Gastrocnemius medialis (tissue), 4 donors: Measurements from ENCODE around the gene ALG8. TPM values are rescaled to one million over a fixed set of nuclear protein-coding genes. Genes with fewer than 3 reads are reported as not detected.

Experiments used
- ATAC-seq, 2 donors: fragments of 150-250 bp; one replicate each; pipeline ENCODE4 v1.9.1; 2016
- DNase-seq, 2 donors: peaks; one replicate each; pipeline ENCODE4 v3.0.0-alpha.2; 2019
- H3K27ac ChIP-seq, 4 donors: fragments of 200-600 bp; sonication (generic); 1 replicate in 1 of 4; 2 replicates in 3 of 4; pipeline ENCODE4 v1.5.1; 2016 to 2018; ENCODE audit warnings: mild to moderate bottlenecking in 2 of 4, moderate library complexity in 1 of 4
- H3K27me3 ChIP-seq, 3 donors: fragments of 200-600 bp; sonication (generic) in 2 of 3; 1 replicate in 1 of 3; 2 replicates in 2 of 3; pipeline versions ENCODE4 v1.5.1 to v1.6.0; 2016 to 2019; ENCODE audit warnings: mild to moderate bottlenecking in 1 of 3, moderate library complexity in 1 of 3
- H3K36me3 ChIP-seq, 2 donors: fragments of 200-600 bp; sonication (generic) in 1 of 2; one replicate each; pipeline ENCODE4 v1.5.1; 2017 to 2018
- H3K4me1 ChIP-seq, 2 donors: fragments of 200-600 bp; sonication (generic) in 1 of 2; one replicate each; pipeline ENCODE4 v1.5.1; 2016 to 2017; ENCODE audit warnings: mild to moderate bottlenecking in 2 of 2
- H3K4me3 ChIP-seq, 4 donors: fragments of 200-600 bp; sonication (generic) in 3 of 4; 1 replicate in 1 of 4; 2 replicates in 3 of 4; pipeline ENCODE4 v1.5.1; 2016 to 2019; ENCODE audit warnings: mild to moderate bottlenecking in 2 of 4
- H3K9me3 ChIP-seq, 3 donors: fragments of 200-600 bp; sonication (generic) in 2 of 3; 1 replicate in 1 of 3; 2 replicates in 2 of 3; pipeline ENCODE4 v1.5.1; 2016 to 2019
- POLR2A ChIP-seq, 2 donors: fragments of 450-650 bp; IDR thresholded peaks; one replicate each; pipeline ENCODE4 v1.6.1; 2017; ENCODE audit warnings: antibody characterized with exemption in 2 of 2, mild to moderate bottlenecking in 2 of 2, moderate library complexity in 2 of 2
- in situ Hi-C, 4 donors: fragments of 200-750 bp; cut with MboI; loops; one replicate each; pipeline versions ENCODE4 v1.15.0 to v1.8.0; 2017; ENCODE audit warnings: low sequenced_read_pairs in 4 of 4
- intact Hi-C: fragments of 100-400 bp; cut with DNase I; formaldehyde crosslinking; loops from one replicate; pipeline ENCODE4 v1.15.1; 2023; ENCODE audit warnings: low total_unique reads
- total RNA-seq, 4 donors: library from RNA; depleted of rRNA; stranded (reverse); fragments of >200 nt; gene quantifications; one replicate each; pipeline versions ENCODE4 v1.1.0 to v1.2.3, GENCODE V29; 2016
- TF ChIP-seq, protein P1 (sequence below), 5 experiments: fragments of 450-650 bp in 3 of 5; fragments of 200-600 bp in 2 of 5; sonication (generic) in 2 of 5; IDR thresholded peaks in 4 of 5; conservative IDR thresholded peaks in 1 of 5; 1 replicate in 4 of 5; 2 replicates in 1 of 5; pipeline ENCODE4 v1.5.1; 2016 to 2019; ENCODE audit warnings: antibody characterized with exemption in 5 of 5, mild to moderate bottlenecking in 3 of 5, moderate library complexity in 3 of 5

Gene ALG8
- total RNA-seq, 4 donors from 2014 or later = 9.0 to 12.9 (median 10.9) TPM

DNA sequence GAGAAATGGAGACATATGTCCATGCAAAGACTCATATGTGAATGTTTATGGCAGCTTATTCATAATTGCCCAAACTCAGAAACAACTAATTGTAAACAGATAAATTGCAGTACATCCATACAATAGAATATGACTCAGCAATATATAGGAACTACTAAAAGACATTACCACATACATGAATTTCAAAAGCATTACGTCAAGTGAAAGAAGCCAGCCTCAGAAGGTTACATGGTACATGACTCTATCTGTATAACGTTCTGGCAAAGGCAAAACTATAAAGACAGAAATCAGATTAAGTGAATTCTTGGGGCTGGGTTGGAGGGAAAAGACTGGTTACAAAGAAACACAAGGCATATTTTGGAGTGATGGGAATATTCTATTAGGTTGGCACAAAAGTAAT is 41.8 kb upstream of the ALG8 start:
- DNase-seq (no peak), ATAC-seq (no peak)
- in situ Hi-C loops (no loop called here), intact Hi-C loops (no loop called here)
- Histone ChIP-seq H3K27ac (no peak overlapping the region), H3K27me3 (no peaks in the 10 kb centered on the region), H3K9me3 (no peaks in the 10 kb centered on the region), H3K36me3 (no peaks in the 10 kb centered on the region), H3K4me1 (no peaks in the 10 kb centered on the region), H3K4me3 (no peak overlapping the region)
- no peak for TF ChIP-seq POLR2A (IDR thresholded peaks at IDR 0.05)
- TF ChIP-seq, protein P1, sequence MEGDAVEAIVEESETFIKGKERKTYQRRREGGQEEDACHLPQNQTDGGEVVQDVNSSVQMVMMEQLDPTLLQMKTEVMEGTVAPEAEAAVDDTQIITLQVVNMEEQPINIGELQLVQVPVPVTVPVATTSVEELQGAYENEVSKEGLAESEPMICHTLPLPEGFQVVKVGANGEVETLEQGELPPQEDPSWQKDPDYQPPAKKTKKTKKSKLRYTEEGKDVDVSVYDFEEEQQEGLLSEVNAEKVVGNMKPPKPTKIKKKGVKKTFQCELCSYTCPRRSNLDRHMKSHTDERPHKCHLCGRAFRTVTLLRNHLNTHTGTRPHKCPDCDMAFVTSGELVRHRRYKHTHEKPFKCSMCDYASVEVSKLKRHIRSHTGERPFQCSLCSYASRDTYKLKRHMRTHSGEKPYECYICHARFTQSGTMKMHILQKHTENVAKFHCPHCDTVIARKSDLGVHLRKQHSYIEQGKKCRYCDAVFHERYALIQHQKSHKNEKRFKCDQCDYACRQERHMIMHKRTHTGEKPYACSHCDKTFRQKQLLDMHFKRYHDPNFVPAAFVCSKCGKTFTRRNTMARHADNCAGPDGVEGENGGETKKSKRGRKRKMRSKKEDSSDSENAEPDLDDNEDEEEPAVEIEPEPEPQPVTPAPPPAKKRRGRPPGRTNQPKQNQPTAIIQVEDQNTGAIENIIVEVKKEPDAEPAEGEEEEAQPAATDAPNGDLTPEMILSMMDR (IDR thresholded peaks at IDR 0.05 in 4 of 5, conservative IDR thresholded peaks at IDR 0.05 in 1 of 5) = no peak

DNA sequence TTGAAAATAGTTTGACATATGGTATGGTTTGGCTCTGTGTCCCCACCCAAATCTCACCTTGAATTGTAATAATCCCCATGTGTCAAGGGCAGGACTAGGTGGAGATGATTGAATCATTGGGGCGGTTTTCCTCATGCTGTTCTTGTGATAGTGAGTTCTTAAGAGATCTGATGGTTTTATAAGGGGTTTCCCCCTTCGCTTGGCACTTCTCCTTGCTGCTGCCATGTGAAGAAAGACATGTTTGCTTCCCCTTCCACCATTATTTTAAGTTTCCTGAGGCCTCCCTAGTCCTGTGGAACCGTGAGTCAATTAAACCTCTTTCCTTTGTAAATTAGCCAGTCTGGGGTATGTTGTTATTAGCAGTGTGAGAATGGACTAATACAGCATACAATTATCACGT is 41.3 kb upstream of the ALG8 start:
- no peak for DNase-seq
- Histone ChIP-seq H3K9me3 (no peaks in the 10 kb centered on the region), H3K36me3 (no peaks in the 10 kb centered on the region), H3K4me1 (no peaks in the 10 kb centered on the region), H3K27me3 (no peaks in the 10 kb centered on the region), H3K4me3 (no peak overlapping the region), H3K27ac (no peak overlapping the region)
- no peak for ATAC-seq
- in situ Hi-C loops = no loop called here
- TF ChIP-seq, protein P1 (IDR thresholded peaks at IDR 0.05 in 4 of 5, conservative IDR thresholded peaks at IDR 0.05 in 1 of 5) = no peak
- no peak for TF ChIP-seq POLR2A (IDR thresholded peaks at IDR 0.05)
- intact Hi-C loops = no loop called here

DNA sequence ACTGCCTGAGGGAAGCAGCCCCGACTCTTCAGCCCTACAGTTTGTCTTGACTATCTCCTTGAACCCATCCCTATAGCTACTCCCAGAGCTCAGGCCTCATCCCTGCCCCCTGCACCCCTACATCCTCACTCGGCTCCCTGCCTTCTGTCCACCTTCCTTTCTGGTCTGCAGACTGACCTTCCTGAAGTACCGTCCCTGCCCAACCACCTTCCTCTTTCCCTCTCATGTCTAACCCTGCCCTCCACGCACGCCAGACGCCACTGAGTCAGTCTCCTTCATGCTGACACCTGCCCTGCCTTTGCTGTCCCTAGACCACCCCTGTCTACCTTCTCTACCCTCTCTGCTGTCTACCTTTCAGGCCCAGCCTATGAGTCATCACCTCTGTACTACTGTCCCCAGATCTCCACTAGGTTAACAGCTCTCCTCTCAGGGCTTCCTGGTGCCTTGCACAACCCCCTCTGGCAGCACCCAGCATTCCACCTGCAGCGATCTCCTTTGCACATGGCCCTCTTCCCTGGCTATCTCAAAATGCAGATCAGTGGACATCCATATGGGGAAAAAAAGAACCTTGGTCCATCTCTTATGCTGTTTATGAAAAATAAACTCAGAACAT is 40.1 kb upstream of the ALG8 start:
- ATAC-seq (peak in 1 of 2 donors; percentile 72), DNase-seq (peak in 1 of 2 donors; percentile 43)
- Histone ChIP-seq H3K36me3 (peaks cover 0 to under 1% of the 10 kb centered on the region in 2 donors), H3K4me3 (no peak overlapping the region), H3K27me3 (no peaks in the 10 kb centered on the region), H3K9me3 (no peaks in the 10 kb centered on the region), H3K27ac (no peak overlapping the region), H3K4me1 (no peaks in the 10 kb centered on the region)
- TF ChIP-seq, protein P1 (IDR thresholded peaks at IDR 0.05 in 4 of 5, conservative IDR thresholded peaks at IDR 0.05 in 1 of 5) = no peak
- TF ChIP-seq POLR2A (IDR thresholded peaks at IDR 0.05) = no peak
- in situ Hi-C loops (no loop called here), intact Hi-C loops (no loop called here)

DNA sequence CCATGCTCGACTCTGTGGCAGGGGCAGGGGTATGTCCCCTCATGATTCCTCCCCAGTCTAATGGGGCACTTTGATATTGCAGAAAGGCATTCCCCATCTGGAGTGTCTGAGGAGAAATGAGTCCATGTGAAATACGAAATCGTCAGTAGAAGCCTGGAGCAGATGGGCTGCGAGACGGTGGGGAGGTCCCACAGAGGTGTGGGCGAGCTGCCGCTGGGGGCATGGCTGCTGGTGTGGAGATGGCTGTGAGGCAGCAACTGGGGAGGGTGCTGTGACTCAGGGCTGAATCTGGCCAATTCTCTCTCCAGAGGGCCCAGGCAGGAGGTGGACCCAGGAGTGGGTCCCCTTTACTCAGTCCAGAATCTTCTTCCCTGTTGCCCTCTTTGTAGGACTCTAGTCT is 37.8 kb upstream of the ALG8 start:
- ATAC-seq (no peak), DNase-seq (no peak)
- H3K27ac ChIP-seq = no peak overlapping the region
- TF ChIP-seq, protein P1 (IDR thresholded peaks at IDR 0.05 in 4 of 5, conservative IDR thresholded peaks at IDR 0.05 in 1 of 5) = no peak
- no peak for TF ChIP-seq POLR2A (IDR thresholded peaks at IDR 0.05)
- intact Hi-C loops = no loop called here
- peaks cover 0 to 12% of the 10 kb centered on the region in 2 donors for H3K36me3 ChIP-seq
- no peaks in the 10 kb centered on the region for H3K9me3 ChIP-seq
- no peaks in the 10 kb centered on the region for H3K4me1 ChIP-seq
- H3K4me3 ChIP-seq = no peak overlapping the region
- in situ Hi-C loops = no loop called here
- no peaks in the 10 kb centered on the region for H3K27me3 ChIP-seq
